WTC11 (cell line): ENCODE results near the gene LDLRAD4.

Experiments
- ELF4 ChIP-seq: sonication (generic); formaldehyde crosslinking; IDR thresholded peaks from 2 replicates; pipeline ENCODE4 v1.8.1; 2022; ENCODE audit warnings: low read depth, mild to moderate bottlenecking, moderate library complexity, missing genetic modification reagents
- ZNF263 ChIP-seq: sonication (generic); formaldehyde crosslinking; IDR thresholded peaks from 2 replicates; pipeline ENCODE4 v1.8.1; 2022; ENCODE audit warnings: low read depth, mild to moderate bottlenecking, moderate library complexity, missing genetic modification reagents
- TF ChIP-seq, protein P1 (sequence below): sonication (generic); formaldehyde crosslinking; IDR thresholded peaks from 2 replicates; pipeline ENCODE4 v1.8.1; 2023; ENCODE audit warnings: mild to moderate bottlenecking, missing genetic modification reagents
- TF ChIP-seq, protein P2 (sequence below): fragments of 250-450 bp; sonication (Bioruptor Pico); IDR thresholded peaks from 2 replicates; pipeline ENCODE4 v1.9.0; 2021; ENCODE audit warnings: mild to moderate bottlenecking
- TF ChIP-seq, protein P3 (sequence below): fragments of 200-600 bp; IDR thresholded peaks from 2 replicates; pipeline ENCODE4 v1.8.0; 2022; ENCODE audit warnings: antibody characterized with exemption

DNA sequence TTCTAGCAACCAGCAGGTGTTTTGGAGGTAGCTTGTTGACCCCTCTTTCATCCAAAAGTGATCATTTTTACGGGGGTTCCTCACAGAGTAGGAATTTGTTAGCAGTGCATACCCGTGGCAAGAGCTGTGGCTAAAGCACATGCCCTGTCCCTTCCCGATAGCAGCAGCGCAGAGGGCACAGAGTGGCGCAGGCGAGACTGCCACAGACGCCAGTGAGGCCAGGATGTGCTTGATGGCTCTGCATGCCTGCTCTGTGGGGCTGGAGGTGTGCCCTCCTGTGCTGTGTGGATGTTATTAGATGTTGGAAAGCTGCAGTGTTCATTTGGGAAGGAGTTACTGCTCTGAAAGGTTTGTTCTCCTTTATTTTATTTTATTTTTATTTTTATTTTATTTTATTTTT lies 354.2 kb downstream of the LDLRAD4 start:
- TF ChIP-seq, protein P1, sequence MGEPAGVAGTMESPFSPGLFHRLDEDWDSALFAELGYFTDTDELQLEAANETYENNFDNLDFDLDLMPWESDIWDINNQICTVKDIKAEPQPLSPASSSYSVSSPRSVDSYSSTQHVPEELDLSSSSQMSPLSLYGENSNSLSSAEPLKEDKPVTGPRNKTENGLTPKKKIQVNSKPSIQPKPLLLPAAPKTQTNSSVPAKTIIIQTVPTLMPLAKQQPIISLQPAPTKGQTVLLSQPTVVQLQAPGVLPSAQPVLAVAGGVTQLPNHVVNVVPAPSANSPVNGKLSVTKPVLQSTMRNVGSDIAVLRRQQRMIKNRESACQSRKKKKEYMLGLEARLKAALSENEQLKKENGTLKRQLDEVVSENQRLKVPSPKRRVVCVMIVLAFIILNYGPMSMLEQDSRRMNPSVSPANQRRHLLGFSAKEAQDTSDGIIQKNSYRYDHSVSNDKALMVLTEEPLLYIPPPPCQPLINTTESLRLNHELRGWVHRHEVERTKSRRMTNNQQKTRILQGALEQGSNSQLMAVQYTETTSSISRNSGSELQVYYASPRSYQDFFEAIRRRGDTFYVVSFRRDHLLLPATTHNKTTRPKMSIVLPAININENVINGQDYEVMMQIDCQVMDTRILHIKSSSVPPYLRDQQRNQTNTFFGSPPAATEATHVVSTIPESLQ = no peak
- TF ChIP-seq, protein P2, sequence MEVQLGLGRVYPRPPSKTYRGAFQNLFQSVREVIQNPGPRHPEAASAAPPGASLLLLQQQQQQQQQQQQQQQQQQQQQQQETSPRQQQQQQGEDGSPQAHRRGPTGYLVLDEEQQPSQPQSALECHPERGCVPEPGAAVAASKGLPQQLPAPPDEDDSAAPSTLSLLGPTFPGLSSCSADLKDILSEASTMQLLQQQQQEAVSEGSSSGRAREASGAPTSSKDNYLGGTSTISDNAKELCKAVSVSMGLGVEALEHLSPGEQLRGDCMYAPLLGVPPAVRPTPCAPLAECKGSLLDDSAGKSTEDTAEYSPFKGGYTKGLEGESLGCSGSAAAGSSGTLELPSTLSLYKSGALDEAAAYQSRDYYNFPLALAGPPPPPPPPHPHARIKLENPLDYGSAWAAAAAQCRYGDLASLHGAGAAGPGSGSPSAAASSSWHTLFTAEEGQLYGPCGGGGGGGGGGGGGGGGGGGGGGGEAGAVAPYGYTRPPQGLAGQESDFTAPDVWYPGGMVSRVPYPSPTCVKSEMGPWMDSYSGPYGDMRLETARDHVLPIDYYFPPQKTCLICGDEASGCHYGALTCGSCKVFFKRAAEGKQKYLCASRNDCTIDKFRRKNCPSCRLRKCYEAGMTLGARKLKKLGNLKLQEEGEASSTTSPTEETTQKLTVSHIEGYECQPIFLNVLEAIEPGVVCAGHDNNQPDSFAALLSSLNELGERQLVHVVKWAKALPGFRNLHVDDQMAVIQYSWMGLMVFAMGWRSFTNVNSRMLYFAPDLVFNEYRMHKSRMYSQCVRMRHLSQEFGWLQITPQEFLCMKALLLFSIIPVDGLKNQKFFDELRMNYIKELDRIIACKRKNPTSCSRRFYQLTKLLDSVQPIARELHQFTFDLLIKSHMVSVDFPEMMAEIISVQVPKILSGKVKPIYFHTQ (CRISPR knock-in tag) = no peak
- TF ChIP-seq, protein P3, sequence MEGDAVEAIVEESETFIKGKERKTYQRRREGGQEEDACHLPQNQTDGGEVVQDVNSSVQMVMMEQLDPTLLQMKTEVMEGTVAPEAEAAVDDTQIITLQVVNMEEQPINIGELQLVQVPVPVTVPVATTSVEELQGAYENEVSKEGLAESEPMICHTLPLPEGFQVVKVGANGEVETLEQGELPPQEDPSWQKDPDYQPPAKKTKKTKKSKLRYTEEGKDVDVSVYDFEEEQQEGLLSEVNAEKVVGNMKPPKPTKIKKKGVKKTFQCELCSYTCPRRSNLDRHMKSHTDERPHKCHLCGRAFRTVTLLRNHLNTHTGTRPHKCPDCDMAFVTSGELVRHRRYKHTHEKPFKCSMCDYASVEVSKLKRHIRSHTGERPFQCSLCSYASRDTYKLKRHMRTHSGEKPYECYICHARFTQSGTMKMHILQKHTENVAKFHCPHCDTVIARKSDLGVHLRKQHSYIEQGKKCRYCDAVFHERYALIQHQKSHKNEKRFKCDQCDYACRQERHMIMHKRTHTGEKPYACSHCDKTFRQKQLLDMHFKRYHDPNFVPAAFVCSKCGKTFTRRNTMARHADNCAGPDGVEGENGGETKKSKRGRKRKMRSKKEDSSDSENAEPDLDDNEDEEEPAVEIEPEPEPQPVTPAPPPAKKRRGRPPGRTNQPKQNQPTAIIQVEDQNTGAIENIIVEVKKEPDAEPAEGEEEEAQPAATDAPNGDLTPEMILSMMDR = no peak
- TF ChIP-seq ZNF263 (CRISPR knock-in tag) (no peak), ELF4 (no peak)
